Fibroblast of skin of scalp (primary cell): ENCODE measurements around the gene NAT16.
"Not testable (repeated sequence)": the region's sequence is repeated elsewhere in the genome, so short reads cannot be mapped to it uniquely, and the experiment has no call there.

Experiments
- DNase-seq: peaks from one replicate; pipeline ENCODE4 v3.0.0-alpha.2; 2013

The NAT16 gene

DNA sequence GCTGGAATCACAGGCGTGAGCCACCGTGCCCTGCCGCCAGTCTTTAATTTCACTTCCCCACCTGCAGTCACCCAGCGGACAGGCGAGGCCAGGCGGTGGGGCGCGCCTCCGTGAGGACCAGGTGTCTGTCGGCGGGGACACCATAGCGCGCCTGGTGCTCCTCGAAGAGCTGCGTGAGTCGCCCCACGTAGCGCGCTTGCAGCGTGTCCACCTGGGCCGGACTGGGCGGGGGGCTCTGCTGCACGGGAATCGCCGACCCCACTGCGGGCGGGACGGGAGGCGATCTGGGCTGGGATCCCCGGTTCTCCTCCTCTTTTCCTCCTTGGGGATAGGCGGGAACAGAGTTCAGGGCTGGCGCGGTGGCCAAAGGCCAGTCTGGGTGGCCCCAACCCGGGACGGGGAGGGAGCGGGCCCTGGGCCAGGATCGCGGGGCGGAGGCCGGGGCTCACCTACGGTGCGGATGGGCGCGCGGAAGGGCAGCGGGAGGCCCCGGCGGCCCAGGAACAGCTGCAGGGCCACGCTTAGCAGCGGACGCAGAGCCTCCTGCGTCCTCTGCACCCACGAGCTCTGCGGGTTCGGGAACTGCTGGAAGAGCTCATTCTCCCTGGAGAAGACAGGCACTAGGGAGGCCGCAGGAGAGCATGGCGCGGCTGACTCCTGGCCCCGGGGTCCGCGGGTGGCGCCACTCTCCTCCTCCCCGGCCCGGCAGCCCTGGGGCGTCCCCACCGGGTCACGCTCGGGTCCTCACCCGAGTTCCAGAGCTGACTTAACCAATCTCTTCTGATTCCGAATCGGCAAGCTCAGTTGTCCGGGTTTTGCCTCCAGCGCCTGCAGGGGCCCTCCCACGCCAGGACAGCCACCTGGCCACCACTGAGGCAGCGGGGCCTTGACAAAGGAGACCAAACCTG, 21.9 kb upstream of the NAT16 start:
- DNase-seq, result no peak

DNA sequence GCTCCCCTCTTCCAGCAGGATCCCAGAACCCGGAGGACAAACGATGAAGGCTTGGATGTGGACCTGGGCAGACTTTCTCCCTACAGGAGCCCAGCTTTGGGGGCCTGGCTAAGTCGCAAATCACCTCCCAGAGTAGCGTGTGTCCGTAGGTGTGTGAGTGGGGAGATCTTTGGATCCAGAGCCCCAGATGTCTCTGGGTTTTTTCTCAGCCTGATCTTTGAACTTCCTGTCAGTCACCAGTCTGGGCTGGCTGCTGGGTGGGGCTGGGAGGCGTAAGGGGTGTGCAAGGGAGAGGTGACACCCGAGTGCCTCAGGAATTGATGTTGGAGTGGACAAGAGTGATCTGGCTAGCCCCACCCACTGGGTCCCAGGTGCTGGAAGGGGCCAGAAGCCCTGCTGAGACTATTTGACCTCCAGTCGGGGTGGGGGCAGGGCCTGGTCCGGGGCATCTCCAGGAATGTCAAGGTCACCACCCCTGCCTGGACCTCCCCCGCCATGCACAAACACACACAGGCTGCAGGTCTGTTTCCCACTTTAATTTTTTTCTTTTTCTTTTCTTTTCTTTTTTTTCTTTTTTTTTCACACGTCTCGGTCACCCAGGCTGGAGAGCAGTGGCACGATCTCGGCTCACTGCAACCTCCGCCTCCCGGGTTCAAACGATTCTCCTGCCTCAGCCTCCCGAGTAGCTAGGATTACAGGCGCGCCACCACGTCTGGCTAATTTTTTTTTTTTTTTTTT, 20.9 kb upstream of the NAT16 start, which contains the start of gene MOGAT3:
MOGAT3 (minus strand) TSS at position 175 of the 738 bp plus-strand sequence. CDS start 182 bp downstream, outside the sequence.
- no peak for DNase-seq

- DNase-seq, result no peak
These were observed 20.4 kb upstream of the NAT16 start for GRCh38 chr7:101200504-101200861.

DNA sequence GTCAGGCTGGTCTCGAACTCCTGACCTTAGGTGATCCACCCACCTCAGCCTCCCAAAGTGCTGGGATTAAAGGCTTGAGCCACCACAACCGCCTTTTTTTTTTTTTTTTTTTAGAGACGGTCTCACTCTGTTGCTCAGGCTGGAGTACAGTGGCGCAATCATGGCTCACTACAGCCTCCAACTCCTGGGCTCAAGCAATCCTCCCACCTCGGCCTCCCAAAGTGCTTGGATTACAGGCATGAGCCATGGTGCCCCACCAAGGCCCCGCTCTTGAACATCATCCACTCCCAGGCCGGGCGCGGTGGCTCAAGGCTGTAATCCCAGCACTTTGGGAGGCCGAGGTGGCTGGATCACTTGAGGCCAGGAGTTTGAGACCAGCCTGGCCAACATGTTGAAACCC, 19.4 kb upstream of the NAT16 start:
- DNase-seq, result not testable (repeated sequence)

- DNase-seq, result no peak
These were observed 18.4 kb upstream of the NAT16 start for GRCh38 chr7:101198476-101198875.

DNA sequence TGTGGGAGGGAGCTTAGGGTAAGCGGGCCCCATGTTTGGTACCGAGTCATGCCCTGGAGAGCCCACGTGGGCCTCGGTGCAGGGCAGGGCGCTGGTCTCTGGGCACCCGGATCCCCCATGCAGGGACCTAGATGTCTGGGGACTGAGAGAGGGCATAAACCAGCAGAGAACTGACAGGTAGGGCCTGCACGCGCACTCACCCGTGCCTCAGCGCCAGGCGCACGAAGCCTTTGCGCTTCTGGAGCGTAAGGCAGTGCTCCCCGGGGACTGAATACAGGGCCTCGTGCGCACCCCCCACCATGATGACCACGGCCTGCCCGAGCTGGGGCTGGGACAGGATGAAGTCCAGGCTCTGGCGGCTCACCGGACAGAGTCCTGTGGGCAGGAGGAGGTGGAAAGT, 17.9 kb upstream of the NAT16 start:
- no peak for DNase-seq

DNA sequence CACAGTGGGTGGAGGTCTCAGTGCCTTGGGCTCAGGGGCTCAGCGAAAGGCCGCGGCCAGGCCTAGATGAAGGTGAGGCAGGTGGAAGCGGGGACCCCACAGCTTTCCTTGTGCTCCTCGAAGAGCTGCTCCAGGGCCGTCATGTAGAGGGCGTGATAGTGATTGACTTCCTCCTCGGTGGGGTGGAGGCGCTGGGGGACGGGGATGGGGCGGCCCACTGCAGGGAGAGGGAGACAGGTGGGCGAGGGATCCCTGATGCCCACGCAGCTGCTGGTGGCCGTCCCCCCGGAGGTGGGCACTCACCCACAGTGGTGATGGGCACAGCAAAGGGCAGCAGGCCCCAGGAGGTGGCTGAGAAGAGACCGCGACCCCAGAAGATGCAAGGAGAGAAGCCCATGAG, 15.8 kb upstream of the NAT16 start:
- DNase-seq, result no peak

DNA sequence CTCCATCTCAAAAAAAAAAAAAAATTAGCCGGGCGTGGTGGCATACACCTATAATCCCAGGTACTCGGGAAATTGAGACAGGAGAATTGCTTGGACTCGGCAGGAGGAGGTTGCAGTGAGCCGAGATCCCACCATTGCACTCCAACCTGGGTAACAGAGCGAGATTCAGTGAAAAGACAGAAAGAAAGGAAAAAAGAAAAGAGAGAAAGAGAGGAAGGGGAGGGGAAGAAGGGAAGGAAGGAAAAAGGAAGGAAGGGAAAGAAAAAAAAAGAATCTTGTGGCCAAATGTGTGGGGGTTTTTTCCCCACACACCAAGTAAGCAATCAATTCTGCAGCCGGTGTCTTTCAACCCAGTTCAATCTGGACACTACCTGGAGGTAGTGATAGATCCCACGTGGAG, 9.0 kb upstream of the NAT16 start:
- DNase-seq, result no peak

DNA sequence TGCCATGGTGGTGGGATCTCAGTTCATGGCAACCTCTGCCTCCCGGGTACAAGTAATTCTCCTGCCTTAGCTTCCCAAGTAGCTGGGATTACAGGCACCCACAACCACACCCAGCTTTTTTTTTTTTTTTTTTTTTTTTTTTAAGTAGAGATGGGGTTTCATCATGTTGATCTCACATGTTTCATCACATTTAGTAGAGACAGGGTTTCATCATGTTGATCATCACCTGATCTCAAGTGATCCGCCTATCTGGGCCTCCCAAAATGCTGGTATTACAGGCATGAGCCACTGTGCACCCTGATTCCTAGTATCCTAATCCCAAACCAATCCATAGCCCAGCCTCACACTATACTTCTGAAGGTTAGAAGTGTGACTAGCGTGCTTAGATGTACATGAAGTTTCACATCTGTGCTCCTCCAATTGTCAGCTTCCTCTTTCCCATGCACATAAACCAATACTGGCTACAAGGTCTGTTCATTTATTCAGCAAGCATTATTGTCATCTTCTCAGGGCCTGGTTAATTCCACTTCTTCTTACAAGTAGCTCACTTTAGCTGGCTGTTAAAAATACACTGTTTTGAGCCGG, 6.8 kb upstream of the NAT16 start:
- DNase-seq, result no peak

DNA sequence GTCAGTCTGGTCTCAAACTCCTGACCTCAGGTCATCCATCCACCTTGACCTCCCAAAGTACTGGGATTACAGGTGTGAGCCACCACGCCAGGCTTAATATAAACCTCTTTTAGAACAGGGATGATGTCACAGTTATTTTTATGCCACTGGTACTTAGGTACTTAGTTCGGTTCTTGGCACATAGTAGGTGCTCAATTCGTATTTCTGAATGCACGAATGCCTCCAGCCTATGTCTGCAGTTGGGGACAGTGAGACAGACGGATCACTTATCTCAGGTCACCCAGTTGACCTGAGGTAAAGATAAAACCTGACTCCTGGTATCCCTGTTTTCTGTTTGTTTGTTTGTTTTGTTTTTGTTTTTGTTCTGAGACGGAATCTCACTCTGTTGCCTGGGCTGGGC, 6.1 kb upstream of the NAT16 start:
- DNase-seq, result no peak

DNA sequence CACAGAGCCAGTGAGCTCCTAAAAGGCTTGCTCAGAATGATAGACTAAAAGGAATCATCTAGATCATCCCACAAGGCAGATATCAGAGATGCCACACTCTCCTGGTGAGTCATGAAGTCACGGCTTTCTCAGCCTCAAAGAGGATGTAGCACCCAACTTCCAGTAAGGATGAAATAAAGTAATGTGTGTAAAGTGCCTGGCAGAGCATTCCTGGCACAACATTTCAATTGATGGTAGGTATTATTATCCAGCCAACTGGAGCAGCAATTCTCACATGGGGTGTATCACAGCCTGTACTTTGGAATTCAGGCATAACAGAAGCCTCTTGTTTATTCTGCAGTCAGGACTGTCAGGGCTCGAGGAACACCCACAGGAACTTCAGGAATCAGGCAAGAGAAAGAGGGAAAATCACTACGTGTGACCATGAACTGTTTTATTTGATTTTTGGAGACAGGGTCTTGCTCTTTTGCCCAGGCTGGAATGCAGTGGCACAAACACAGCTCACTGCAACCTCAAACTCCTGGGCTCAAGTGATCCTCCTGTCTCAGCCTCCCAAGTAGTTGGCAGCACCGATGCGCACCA, 5.3 kb upstream of the NAT16 start:
- peak; percentile 42 for DNase-seq

GRCh38 chr7:101179713-101180112, 380 bp downstream of the NAT16 start:
- DNase-seq, result no peak

DNA sequence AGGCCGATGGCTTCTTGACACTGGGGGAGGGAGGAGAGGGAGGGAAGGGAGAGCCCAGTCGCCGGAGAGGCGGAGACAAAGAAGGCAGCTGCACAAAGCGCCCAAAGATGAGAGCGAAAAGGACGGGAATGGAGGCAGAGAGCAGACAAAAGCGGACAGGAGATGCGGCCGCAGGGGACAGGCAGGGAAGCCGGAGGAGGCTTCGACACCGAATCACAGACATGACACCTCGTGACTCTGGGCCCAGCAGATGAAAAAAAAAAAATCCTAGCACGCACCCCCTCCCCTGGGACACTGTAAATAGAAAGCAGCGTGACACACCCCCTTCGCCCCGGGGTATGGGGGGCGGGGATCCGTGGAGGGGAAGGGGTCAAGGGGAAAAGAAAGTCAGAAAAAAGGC, 976 bp downstream of the NAT16 start:
- no peak for DNase-seq

DNA sequence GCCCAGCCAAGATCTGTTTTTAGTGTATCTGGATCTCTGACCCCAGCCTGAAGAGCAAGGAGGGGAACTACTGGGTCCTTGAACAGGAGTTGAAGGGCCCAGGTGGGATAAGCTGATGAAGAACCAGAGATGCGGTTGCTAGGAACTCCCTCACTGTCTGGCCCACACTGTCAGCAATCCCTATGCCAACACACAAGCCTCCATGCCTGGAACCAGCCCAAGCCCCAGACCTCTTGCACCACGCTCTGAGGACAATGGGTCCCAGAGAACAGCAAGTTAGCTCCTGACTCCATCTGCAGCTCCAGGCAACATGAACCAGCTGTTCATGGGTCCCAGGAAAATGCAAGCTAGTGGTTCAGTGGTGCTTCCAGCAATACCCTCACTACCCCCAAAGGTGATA, 2.4 kb downstream of the NAT16 start:
- no peak for DNase-seq

DNA sequence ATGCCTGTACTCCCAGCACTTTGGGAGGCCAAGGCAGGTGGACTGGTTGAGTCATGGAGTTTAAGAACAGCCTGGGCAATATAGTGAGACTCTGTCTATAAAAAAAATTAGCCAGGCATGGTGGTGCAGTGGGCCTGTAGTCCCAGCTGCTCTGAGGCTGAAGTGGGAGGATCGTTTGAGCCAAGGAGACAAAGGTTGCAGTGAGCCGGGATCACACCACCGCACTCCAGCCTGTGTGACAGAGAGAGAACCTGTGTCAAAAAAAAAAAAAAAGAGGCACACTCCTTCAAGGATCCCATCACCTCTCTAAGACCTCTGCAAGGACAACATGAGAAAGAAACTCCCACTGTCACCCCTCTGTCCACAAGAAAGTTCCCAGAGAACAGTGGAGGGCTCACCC, 4.4 kb downstream of the NAT16 start:
- no peak for DNase-seq

GRCh38 chr7:101174322-101174854, 5.7 kb downstream of the NAT16 start:
- DNase-seq, result no peak

- peak; percentile 57 for DNase-seq
These were observed 6.3 kb downstream of the NAT16 start for GRCh38 chr7:101173752-101174244.

DNA sequence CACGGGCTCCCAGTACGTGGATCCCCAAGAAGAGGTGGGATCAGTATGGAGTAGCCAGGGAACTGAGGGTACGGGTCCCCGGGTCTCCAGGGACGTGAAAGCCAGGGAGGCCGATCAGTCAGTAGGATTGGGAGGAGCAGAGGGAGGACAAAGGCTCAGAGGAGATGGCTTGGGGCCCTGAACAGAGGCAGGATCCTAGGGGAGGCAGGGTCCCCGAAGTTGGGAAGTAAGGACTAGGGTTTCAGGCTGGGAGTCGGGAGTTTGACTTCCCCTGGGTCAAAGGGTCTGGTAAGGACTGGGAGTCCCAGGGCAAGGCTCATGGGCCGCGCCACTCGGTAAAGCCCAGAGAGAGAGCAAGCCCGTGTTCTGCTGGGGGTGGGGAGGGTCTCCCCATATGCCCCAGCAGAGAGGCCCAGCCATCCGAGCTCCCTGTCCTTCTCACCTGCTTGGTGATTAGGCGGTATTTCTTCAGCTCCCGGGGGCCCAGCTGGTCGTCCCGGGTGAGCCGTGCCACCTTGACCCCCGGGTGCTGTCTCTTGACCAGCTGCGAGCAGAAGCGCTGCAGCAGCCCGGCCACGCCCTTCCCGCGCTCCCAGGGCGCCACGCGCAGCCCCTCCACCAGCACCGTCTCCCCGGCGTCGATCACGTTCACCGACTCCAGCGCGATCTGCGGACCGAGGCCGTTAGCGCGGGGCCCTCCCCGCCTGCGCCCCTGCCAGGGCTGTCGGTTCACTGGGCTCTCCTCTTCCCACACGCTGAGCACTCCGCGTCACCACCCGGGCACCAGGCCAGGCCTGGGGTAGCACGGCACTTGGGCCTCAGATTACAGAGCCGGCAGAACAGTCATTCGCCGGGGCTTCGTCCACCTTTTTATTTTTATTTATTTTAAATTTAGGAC, 7.0 kb downstream of the NAT16 start:
- peak; percentile 79 for DNase-seq

- no peak for DNase-seq
These were observed 7.9 kb downstream of the NAT16 start for GRCh38 chr7:101172005-101172853.

- no peak for DNase-seq
These were observed 8.7 kb downstream of the NAT16 start for GRCh38 chr7:101171442-101171837.
